ENCODE data around the gene CTSC. TPM values are rescaled to one million over a fixed set of nuclear protein-coding genes. Genes with fewer than 3 reads are reported as not detected.

CTSC gene
- polyA plus RNA-seq, 1 donor (not counting 4 experiments of a cell fraction or from before 2014, with no cell fraction given), result 658 TPM

GRCh38 chr11:88284336-88285050 lies 53.0 kb downstream of the CTSC start:
- no peak overlapping the region for H3K27ac ChIP-seq (ENCODE audit: control insufficient read depth, insufficient read depth, low read length)
- H3K9ac ChIP-seq (ENCODE audit: control insufficient read depth, extremely low read depth, insufficient read depth, low read length), result no peak overlapping the region
- no peaks in the 10 kb centered on the region for H3K9me3 ChIP-seq (ENCODE audit: control insufficient read depth, low read depth, low read length)
- DNase-seq (ENCODE audit: low read depth, low spot score) (no peak), FAIRE-seq (no peak)
- H3K4me1 ChIP-seq (ENCODE audit: control insufficient read depth, extremely low read depth, insufficient read depth, low read length), result no peaks in the 10 kb centered on the region
- H3K27me3 ChIP-seq (ENCODE audit: control insufficient read depth, extremely low read depth, insufficient read depth, low read length), result no peaks in the 10 kb centered on the region
- no peaks in the 10 kb centered on the region for H4K20me1 ChIP-seq (ENCODE audit: control insufficient read depth, extremely low read depth, insufficient read depth, low read length)
- no peak overlapping the region for H3K4me3 ChIP-seq (ENCODE audit: control insufficient read depth in 2 of 3, extremely low read depth in 1 of 3, insufficient read depth in 2 of 3, low read depth in 1 of 3, low read length in 3 of 3)
- TF ChIP-seq EZH2 (IDR thresholded peaks at IDR 0.05; ENCODE audit: low read length) (no peak), CTCF (optimal IDR thresholded peaks at IDR 0.05 in 1 of 3, IDR thresholded peaks at IDR 0.05 in 1 of 3, conservative IDR thresholded peaks at IDR 0.05 in 1 of 3; ENCODE audit: extremely low read depth in 1 of 3, insufficient read depth in 2 of 3, low read length in 3 of 3) (no peak)
- no peaks in the 10 kb centered on the region for H3K9me1 ChIP-seq (ENCODE audit: control insufficient read depth, extremely low read depth, insufficient read depth, low read length)
- dilution Hi-C loops (cut with MboI; ENCODE audit: extremely low pct_ligation_motif_present, low sequenced_read_pairs), result no loop called here
- peaks cover 0 to 4% of the 10 kb centered on the region in 2 experiments for H3K36me3 ChIP-seq (ENCODE audit: control insufficient read depth in 2 of 2, extremely low read depth in 1 of 2, insufficient read depth in 2 of 2, low read length in 2 of 2)
- H3K79me2 ChIP-seq (ENCODE audit: control insufficient read depth, insufficient read depth, low read length), result no peaks in the 10 kb centered on the region
- H2AFZ ChIP-seq (ENCODE audit: control insufficient read depth, low read length), result no peak overlapping the region
- H3K4me2 ChIP-seq (ENCODE audit: control insufficient read depth, extremely low read depth, insufficient read depth, low read depth, low read length), result no peak overlapping the region

GRCh38 chr11:88282747-88283515 lies 54.6 kb downstream of the CTSC start:
- DNase-seq (ENCODE audit: low read depth, low spot score) (no peak), FAIRE-seq (no peak)
- Histone ChIP-seq H3K4me3 (ENCODE audit: control insufficient read depth in 2 of 3, extremely low read depth in 1 of 3, insufficient read depth in 2 of 3, low read depth in 1 of 3, low read length in 3 of 3) (no peak overlapping the region), H3K27ac (ENCODE audit: control insufficient read depth, insufficient read depth, low read length) (no peak overlapping the region), H3K27me3 (ENCODE audit: control insufficient read depth, extremely low read depth, insufficient read depth, low read length) (no peaks in the 10 kb centered on the region), H3K36me3 (ENCODE audit: control insufficient read depth in 2 of 2, extremely low read depth in 1 of 2, insufficient read depth in 2 of 2, low read length in 2 of 2) (peaks cover 0 to 4% of the 10 kb centered on the region in 2 experiments), H3K9me3 (ENCODE audit: control insufficient read depth, low read depth, low read length) (no peaks in the 10 kb centered on the region), H3K79me2 (ENCODE audit: control insufficient read depth, insufficient read depth, low read length) (no peaks in the 10 kb centered on the region), H4K20me1 (ENCODE audit: control insufficient read depth, extremely low read depth, insufficient read depth, low read length) (no peaks in the 10 kb centered on the region), H3K9me1 (ENCODE audit: control insufficient read depth, extremely low read depth, insufficient read depth, low read length) (no peaks in the 10 kb centered on the region), H3K4me2 (ENCODE audit: control insufficient read depth, extremely low read depth, insufficient read depth, low read depth, low read length) (no peak overlapping the region), H3K9ac (ENCODE audit: control insufficient read depth, extremely low read depth, insufficient read depth, low read length) (no peak overlapping the region), H2AFZ (ENCODE audit: control insufficient read depth, low read length) (no peak overlapping the region), H3K4me1 (ENCODE audit: control insufficient read depth, extremely low read depth, insufficient read depth, low read length) (no peaks in the 10 kb centered on the region)
- dilution Hi-C loops (cut with MboI; ENCODE audit: extremely low pct_ligation_motif_present, low sequenced_read_pairs), result no loop called here
- TF ChIP-seq CTCF (optimal IDR thresholded peaks at IDR 0.05 in 1 of 3, IDR thresholded peaks at IDR 0.05 in 1 of 3, conservative IDR thresholded peaks at IDR 0.05 in 1 of 3; ENCODE audit: extremely low read depth in 1 of 3, insufficient read depth in 2 of 3, low read length in 3 of 3) (no peak), EZH2 (IDR thresholded peaks at IDR 0.05; ENCODE audit: low read length) (no peak)

Data from keratinocyte (primary cell).